SKM-1 treated with dmso at 0.1 percent for 144 hours (cell line): ENCODE data around the gene KDR.

Experiments
- DNase-seq: peaks from one replicate; lab custom pipeline; 2025; ENCODE audit not compliant: unreplicated experiment; lab: John Stamatoyannopoulos, UW

KDR gene

GRCh38 chr4:55125087-55125721 is at the start of gene KDR:
TSS of gene KDR (minus strand) at chr4:55125595. CDS start at chr4:55125293, 302 bp downstream.
- no peak for DNase-seq

DNA sequence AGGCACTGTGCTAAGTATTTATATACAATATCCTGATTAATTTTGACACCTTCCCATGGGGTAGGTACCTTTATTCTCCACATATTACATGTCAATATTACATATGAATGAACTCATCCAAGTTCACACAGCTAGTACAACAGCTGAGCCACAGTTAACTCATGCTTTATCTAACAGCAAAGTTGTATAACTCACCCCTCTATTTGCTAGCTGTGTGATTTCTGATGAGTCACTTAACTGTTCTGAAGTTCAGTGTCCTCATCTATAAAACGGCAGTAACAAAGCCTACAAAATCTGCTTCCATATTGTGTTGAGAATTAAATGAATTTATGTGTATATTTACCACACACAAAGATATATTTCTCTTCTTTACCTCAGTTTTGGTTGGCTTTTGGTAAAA is 48.2 kb upstream of the KDR start:
- DNase-seq, result no peak

GRCh38 chr4:55172694-55173287 is 47.4 kb upstream of the KDR start:
- no peak for DNase-seq

DNA sequence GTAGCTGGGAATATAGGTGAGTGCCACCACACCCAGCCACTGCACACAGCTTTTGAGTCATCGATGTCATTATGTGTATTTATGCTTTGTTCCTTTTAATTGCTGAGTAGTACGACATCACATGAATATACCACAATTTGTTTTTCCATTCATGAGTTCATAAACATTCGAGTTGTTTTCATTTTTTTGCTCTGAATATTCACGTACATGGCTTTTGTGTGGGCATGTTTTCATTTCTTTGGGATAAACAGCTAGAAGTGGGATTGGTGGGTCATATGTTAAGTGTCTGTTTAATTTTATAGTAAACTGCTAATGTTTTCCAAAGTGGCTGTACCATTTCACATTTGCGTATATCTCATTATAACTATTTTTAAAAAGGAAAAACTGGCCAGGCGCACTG is 45.1 kb upstream of the KDR start:
- DNase-seq, result no peak

GRCh38 chr4:55169352-55169961 is 44.1 kb upstream of the KDR start:
- no peak for DNase-seq

DNA sequence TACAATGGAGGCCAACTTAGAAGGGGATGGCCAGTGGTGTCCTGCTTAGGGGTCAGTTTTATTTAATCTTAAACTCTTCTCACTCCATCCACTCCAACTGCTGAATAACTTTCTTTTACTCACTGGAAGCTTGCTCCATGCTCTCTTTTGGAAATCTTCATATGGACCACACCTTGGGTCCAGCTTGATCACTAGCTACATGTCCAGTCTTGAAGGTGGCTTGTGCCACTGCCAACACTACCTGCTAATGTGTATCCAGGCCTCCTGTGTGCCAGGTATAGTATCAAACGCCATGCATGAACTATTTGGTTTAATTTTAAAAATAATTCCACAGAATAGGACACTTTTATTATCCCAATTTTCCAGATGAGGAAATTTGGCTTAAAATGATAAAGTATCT is 37.0 kb upstream of the KDR start:
- no peak for DNase-seq

DNA sequence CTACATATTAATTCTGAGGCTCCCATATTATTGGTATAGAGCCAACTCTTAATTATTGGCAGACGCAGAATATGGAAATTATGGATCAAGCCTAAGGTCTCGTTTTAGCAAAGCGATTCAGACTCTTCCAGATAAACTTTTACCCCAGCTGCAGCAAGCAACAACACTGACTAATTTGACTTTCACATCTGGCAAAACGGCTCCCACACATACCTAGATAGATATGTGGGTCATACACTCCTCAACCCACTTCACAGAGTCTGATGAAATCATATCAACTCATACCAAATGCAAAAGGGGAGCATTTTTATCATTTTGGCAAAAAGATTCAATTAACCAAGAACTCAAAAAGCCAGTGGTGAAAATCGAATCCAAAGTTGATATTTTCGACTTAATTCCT is 36.3 kb upstream of the KDR start:
- DNase-seq, result no peak

DNA sequence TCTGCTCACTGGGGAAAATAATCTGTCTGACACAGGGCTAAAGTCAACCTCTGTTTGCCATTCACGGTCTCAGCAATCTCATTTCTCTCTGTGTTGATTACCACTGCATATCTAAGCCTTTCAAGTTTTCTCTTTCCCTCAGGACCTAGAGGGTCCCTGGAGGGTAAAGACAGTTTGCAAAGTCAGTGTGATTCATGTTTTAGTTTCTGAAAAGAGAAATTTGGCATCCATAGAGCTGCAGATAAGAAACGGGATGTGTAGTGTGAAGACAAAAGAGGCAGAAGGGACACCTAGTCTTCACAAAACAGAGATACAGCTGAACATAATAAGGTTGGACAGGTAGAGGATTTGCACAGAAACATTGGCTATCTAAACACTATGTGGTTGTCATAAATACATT is 34.5 kb upstream of the KDR start:
- DNase-seq, result no peak

GRCh38 chr4:55158957-55159356 is 33.6 kb upstream of the KDR start:
- no peak for DNase-seq

DNA sequence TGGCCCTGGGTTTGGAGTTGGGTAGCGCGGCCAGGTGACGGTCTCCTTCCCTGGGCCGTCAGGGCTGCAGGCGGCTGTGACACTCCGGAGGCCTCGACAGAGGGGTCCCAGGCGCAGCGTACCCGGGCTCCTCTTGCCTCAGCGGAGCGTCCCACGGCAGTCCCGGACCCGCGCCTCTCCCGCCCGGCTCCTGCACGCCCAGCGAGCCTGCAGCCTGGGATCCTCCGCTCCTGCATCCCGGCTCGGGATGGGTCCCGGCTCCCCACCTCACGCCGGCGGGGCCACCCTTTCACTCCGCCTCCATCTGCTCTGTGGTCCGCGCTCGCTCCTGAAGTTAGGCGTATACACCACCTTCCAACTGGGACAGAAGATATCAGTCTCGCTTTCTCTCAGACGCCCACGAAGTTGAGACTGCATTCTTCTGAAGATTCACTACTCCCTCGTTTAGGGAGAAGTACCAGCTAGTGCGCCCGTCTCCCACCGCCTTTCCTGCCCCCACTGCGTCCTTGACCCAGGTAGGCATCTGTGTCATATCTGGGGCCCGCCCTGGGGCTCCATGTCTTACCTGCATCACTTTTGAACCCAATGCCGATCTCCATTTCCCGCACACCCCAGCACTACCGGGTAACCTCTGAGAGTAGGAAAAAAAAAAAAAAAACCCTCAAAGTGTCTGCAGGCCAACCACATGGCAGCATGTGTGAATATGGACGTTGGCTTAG is 32.3 kb upstream of the KDR start:
- no peak for DNase-seq

DNA sequence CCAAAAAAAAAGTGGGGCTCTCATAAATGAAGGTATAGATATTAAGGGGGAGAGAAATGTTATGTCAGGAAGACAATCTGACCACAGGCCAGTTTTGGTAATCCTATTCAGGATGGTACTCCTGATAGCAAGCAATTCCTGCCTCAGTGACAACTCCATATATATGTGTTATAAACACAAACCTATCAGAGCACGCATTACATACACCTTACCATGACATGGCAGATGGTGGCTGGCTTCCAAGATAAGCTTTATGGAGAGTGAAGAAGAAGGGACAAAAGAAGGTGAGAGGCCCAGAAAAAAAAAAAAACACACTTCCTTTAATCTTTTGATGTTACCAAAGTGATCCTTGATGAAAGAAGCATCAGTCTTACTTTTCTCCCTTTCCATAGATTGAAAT is 29.5 kb upstream of the KDR start:
- no peak for DNase-seq

DNA sequence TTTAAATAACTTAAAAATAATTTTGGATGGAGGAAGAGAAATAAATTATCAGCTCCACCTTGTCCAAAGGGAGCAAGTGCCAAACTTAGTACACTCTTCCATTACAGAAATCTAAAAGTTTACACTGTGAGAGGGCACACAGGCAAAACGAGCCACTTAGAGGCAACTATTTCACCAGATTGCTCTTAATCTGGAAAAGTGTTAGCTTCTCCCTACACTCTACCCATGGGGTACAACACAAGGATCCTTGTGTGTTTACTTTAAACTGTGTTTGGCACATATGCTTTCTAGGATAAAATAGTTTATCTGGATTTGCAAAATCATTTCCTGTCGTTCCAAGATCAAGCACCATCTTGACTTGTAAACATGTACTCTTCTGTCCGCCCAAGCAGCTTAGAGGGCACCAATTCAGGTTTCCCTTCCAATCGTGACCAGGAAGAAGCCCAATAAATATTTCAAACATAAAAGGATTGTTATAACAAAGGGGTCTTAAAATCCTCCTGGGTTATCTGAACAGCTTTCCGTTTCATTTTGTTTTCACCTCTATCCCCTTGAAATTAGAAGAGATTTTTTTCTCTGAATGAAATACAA is 29.0 kb upstream of the KDR start:
- DNase-seq, result no peak

DNA sequence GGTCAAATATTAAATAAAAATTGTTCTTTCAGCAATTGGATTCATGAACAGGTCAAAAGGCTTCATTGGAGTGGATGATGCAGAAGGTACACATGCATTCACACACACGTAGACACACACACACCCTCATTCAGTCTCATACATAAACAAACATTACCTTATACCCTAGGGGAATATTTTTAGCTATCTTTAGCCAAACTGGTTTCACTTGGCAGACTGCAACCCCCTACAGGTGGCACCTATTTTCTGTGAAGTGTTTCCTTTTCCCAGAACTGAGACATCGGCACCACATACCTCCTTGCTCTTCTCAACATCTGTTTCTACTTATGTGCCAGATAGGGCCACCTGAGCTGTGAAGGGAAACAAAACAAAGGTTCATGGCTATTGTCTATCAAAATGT is 18.5 kb upstream of the KDR start:
- no peak for DNase-seq

DNA sequence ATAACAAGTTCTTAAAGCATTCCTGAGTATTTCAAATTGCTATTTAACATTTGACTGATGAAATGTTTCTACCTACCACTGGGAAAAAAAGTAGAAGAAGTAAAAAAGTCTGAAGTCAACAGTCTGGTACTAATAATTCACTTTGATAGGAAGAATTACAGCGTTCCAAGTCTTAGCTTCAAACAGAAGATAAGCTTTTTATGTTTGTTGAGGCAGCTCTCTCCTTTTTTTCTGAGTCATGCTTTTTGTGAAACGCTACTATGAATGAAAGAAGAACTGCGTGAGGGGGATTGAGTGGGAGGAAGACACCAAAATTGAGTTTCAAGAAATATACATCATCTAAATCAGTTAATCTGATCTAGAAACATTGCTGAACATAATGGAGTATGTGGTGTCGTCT is 13.0 kb upstream of the KDR start:
- no peak for DNase-seq

GRCh38 chr4:55136634-55137033 is 11.2 kb upstream of the KDR start:
- DNase-seq, result no peak

DNA sequence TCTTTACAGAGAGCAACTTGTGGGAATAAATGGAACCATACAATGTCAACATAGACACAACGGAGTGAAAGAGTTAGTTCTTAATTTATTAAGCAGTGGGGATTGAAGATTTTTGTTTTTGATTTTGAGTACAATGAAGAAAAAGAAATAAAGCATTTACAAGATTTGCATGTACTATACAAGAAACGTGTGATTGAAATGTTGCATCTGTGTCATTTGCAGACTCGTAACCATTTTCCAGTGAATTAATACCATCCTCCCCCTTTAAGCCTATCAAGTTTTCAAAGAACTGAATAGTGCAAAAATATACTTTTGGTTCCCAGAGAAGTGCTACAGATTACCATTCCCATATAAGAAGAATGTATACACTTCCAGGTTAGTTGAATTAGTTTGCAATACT is 8.6 kb upstream of the KDR start:
- DNase-seq, result no peak

GRCh38 chr4:55132775-55133174 is 7.4 kb upstream of the KDR start:
- DNase-seq, result no peak

DNA sequence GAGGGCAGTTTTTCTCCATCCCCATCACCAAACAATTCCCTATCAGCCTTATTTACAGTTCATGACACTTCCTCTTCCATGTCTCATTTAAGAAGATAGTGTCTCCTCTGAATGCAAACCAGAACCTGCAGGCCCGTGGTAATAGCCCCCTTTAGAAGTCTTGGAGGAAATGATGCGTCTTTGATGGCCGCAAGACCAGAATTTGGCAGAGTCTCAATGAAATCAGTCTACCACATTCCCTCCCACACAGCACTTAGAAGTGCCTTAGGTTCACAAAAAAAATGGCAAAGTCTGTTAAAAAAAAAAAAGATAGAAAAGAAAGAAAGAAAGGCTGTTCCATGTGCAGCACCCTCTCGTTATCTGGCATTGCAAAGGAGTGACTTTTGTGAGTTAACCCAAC is 2.1 kb upstream of the KDR start:
- DNase-seq, result no peak

DNA sequence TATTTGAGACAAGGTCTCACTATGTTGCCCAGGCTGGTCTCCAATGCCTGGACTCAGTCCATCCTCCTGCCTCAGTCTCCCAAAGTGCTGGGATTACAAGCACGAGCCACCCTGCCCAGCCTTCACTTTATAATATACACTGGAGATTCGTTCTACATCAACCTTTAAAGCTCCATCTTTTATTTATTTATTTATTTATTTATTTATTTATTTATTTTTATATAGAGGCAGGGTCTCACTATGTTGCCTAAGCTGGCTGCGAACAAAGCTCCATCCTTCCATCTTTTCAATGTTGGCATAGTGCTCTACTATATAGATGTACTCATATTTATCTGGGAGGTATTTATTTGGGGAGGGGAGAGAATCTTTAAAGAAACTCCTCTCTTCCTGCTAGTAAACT is 1.7 kb upstream of the KDR start:
- no peak for DNase-seq

- DNase-seq, result no peak
Observed at GRCh38 chr4:55125763-55126541, 557 bp upstream of the KDR start.
